GM21515 (cell line): ENCODE measurements around the gene DHRS9.
"Not testable (repeated sequence)": the region's sequence is repeated elsewhere in the genome, so short reads cannot be mapped to it uniquely, and the experiment has no call there.

Experiments used
- ATAC-seq: cut with Tn5 transposase; IDR thresholded peaks from one replicate; pipeline ENCODE4 v1.9.1; 2021; ENCODE audit not compliant: unreplicated experiment

DHRS9 gene

GRCh38 chr2:169069341-169069740 lies at the start of gene DHRS9:
Gene DHRS9, plus strand, starts transcription at chr2:169069563. Its CDS starts 12,019 bp downstream, at chr2:169081582.
- ATAC-seq: no peak

DNA sequence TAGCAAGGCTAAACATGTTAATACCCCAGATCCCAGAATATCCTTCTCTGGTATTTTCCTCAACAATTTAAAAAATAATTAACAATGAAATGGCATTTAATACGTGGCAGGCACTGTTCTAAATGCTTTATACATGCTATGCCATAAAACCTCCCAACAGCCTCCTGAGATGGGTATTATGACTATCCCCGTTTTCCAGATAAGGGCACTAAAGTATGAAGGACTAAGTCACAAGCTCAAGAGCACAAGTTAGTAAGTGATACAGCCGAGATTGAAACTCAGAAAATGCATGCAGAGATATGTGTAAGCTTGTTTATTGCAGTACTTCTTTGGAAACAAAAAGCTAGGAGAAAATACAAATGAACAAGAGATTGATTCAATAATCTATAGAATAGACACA lies 46.2 kb upstream of the DHRS9 start:
- no peak for ATAC-seq

DNA sequence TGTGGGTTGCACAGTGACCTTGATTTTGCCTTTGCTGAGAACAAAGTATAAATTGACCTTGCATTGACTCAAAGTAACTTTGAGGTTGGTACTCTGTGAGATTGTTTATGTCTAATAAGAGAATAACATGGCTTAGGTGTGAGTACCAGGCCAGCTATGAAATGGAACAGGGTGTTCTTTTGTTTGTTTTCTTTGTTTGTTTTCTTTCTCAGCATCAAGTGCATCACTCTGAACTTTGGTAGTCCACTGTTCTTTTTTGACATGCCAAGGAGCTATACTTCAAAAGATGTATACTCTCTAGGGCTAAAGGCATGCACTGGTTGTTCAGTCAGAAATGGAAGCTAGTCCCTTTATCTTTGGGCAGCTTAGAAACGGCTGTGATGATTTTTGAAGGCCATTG lies 43.3 kb upstream of the DHRS9 start:
- no peak for ATAC-seq

DNA sequence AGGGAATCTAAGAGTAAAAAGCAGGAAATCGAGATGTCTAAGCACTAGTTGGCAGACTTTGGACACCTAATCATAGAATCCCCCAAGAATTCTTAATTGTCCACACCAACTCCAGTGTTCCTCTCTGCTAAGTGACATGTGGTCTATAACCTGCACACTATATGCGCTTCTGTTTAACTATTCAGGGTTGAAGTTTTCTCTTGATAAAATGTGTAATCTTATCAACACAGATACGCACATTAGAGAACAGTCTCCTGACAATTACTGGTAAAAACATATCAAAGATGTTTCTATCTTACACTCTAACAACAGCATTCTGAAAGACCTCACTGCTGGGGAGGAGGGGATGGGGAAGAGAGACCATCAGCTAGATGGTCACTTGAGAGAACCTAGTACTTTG lies 42.1 kb upstream of the DHRS9 start:
- ATAC-seq: no peak

GRCh38 chr2:169029341-169029740 lies 40.0 kb upstream of the DHRS9 start:
- ATAC-seq: no peak

GRCh38 chr2:169031202-169031601 lies 38.2 kb upstream of the DHRS9 start, which contains the start of gene ABCB11:
Gene ABCB11, minus strand, starts transcription at chr2:169031324. Its CDS starts 13,199 bp downstream, at chr2:169018125.
- no peak for ATAC-seq

GRCh38 chr2:169034256-169034655 lies 35.1 kb upstream of the DHRS9 start:
- no peak for ATAC-seq

- ATAC-seq: no peak
Observed at GRCh38 chr2:169034984-169035544, 34.3 kb upstream of the DHRS9 start.

DNA sequence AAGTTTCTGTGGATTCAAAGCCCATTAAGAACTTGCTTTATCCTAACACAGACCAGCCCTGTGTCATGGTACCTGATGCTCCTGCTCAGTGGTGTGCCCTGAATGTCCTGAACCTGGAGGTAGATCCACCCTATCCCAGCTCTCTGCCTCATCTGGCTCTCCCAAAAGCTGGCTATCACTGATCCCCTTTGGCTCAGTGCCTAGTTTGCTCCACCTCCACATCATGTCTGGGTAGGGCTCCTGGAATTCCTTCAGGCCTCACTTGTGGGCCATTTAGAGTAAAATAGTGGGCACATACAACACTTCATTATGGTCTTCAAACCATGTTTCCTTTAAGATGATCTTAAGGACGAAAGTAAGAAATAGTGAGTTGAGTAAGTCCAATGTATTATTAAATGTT lies 33.5 kb upstream of the DHRS9 start:
- no peak for ATAC-seq

DNA sequence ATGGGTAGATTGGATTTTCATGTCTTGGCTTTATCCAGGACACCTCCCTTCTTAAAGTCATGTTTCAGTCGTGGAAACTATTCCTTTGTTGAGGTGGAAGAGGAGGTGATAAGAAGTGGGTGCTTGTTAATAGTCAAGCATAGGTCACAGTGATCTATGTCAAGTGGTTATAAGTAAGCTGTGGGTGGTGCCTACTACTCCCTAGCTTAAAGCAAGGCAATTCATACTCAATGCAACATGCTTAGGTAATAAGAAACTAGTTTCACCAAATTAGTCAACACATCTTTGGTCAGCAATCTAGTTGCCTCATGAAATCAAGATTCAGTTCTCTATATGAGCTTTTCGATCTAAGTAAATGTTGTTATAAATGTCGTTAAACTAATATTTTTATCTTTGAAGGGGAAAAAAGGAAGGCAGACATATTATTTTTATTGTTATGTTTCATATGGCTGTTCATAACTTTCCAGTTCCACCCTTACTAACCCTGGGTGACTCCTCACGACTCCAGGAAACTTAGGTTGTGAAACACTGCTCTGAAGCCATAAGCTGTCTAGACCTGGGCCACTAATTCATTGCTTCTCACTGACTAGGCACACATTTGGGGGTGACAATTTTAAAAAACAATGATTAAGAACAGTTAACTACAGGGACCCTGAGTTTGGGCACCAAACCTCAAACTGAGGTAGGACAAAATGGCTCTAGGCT lies 32.5 kb upstream of the DHRS9 start:
- no peak for ATAC-seq

DNA sequence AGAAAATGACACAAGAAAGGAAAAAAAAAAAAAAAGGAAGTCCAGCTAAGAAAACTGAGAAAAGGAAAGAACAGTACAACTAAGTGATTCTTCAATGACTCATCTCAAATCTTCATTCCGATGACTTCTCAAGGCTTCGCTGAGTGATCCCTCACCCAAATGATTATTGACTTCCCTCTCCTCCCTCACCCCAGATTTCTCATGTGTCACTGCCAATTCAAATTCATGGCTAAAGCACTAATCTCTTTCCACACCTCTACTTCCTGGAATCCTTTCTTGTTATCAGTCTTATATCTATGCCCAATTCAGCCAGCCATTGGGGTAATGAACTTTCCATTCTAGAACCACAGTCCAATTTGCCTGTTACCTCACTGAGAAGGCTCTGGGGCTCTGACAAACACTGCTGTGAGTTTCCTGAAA lies 31.0 kb upstream of the DHRS9 start:
- ATAC-seq: peak; percentile 65

DNA sequence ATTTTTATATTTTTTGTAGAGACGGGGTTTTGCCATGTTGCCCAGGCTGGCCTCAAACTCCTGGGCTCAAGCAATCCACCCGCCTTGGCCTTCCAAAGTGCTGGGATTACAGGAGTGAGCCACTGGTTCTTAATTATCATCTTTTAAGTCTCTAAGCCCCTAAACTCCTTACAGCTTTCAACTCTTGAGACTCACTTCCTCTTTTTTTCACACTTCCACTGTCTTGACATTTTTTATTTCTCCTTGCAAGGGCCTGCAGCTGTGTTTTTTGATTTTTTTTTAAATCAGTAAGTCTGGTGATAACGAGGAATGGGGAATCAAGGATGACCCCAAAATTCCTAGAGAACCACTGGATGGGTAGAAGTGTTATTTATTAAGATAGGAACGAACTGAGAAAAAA lies 29.7 kb upstream of the DHRS9 start:
- ATAC-seq: peak; percentile 43

DNA sequence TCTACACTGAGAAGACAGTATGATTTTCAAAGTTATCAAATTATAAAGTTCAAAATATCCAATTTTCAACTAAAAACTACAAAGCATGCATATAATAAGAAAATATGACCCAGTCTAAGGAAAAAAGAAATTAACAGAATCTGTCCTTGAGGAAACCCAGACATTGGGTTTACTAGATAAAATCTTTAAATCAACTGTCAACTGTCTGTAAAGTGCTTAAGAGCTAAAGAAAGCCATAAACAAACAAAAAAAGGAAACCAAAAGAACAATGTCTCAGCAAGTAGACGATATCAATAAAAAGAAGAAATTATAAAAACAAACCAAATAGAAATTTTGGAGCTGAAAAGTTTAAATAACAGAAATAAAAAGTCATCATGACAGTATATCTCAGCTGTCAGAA lies 27.8 kb upstream of the DHRS9 start:
- no peak for ATAC-seq

GRCh38 chr2:169042856-169043255 lies 26.5 kb upstream of the DHRS9 start:
- ATAC-seq: no peak

- ATAC-seq: no peak
Observed at GRCh38 chr2:169046440-169047151, 22.8 kb upstream of the DHRS9 start.

- no peak for ATAC-seq
Observed at GRCh38 chr2:169047256-169048250, 21.8 kb upstream of the DHRS9 start.

- no peak for ATAC-seq
Observed at GRCh38 chr2:169049142-169049541, 20.2 kb upstream of the DHRS9 start.

- no peak for ATAC-seq
Observed at GRCh38 chr2:169050476-169051240, 18.7 kb upstream of the DHRS9 start.

GRCh38 chr2:169054575-169054974 lies 14.8 kb upstream of the DHRS9 start:
- not testable (repeated sequence) for ATAC-seq

- ATAC-seq: not testable (repeated sequence)
Observed at GRCh38 chr2:169064199-169064598, 5.2 kb upstream of the DHRS9 start.
